ENCODE data around the gene ST3GAL3.

The ST3GAL3 gene

DNA sequence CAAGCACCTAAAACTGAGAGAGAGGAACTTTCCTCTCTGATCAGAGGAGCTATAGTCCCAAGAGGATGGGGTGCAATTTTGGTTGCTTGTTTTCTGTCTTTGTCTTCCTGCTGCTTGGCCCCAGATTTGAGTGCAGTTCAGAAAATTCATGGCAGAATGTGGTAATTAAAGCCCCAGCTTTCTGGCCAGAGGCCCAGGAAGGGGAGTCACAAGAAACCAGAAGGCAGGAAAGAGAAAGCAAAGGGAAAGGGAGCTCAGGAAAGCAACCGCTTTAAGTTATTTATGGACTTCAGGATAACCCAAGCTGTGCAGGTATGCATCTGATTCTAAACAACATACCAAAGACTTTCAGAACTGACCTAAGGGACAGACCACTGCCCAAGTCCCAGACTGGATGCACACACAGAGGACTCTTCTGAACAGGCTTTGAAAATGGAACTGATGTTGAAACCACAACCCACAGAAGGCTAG lies 88.8 kb downstream of the ST3GAL3 start:
- TF ChIP-seq, protein P1, sequence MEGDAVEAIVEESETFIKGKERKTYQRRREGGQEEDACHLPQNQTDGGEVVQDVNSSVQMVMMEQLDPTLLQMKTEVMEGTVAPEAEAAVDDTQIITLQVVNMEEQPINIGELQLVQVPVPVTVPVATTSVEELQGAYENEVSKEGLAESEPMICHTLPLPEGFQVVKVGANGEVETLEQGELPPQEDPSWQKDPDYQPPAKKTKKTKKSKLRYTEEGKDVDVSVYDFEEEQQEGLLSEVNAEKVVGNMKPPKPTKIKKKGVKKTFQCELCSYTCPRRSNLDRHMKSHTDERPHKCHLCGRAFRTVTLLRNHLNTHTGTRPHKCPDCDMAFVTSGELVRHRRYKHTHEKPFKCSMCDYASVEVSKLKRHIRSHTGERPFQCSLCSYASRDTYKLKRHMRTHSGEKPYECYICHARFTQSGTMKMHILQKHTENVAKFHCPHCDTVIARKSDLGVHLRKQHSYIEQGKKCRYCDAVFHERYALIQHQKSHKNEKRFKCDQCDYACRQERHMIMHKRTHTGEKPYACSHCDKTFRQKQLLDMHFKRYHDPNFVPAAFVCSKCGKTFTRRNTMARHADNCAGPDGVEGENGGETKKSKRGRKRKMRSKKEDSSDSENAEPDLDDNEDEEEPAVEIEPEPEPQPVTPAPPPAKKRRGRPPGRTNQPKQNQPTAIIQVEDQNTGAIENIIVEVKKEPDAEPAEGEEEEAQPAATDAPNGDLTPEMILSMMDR (IDR thresholded peaks at IDR 0.05; ENCODE audit: insufficient read depth, low read length, poor library complexity, severe bottlenecking) = no peak
- H3K27me3 ChIP-seq (replicated peaks; ENCODE audit: control insufficient read depth, insufficient read depth, low read length) = no peaks in the 10 kb centered on the region
- no peak for DNase-seq (ENCODE audit: extremely low read depth, insufficient read length)
- H3K4me3 ChIP-seq (replicated peaks; ENCODE audit: low read depth, low read length) = no peak overlapping the region
- peaks cover under 1% of the 10 kb centered on the region for H3K36me3 ChIP-seq (ENCODE audit: control insufficient read depth, insufficient read depth, low read length)

DNA sequence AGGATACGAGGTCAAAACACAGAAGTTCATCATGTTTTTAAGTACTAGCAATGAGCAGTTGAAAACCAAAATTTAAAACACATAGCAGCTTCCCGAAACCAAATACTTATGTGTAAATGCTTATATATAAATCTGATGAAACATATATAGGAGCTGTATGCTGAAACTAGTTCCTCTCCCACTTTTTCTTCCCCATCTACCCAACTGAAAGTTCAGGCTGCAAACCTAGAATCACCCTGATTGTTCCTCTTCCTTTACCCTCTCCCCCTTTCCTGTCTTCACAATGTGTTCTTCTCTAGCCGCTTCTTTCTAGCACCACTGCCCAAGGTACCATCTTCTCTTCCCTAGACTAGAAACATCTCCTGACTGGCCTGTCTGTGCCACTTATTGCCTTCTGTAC lies 90.6 kb downstream of the ST3GAL3 start:
- Histone ChIP-seq H3K36me3 (ENCODE audit: control insufficient read depth, insufficient read depth, low read length) (0 out of 2 replicates have a peak, but pooled peaks cover 1% of the 10 kb centered on the region), H3K27me3 (replicated peaks; ENCODE audit: control insufficient read depth, insufficient read depth, low read length) (no peaks in the 10 kb centered on the region), H3K4me3 (replicated peaks; ENCODE audit: low read depth, low read length) (no peak overlapping the region)
- no peak for DNase-seq (ENCODE audit: extremely low read depth, insufficient read length)
- TF ChIP-seq, protein P1 (IDR thresholded peaks at IDR 0.05; ENCODE audit: insufficient read depth, low read length, poor library complexity, severe bottlenecking) = no peak

DNA sequence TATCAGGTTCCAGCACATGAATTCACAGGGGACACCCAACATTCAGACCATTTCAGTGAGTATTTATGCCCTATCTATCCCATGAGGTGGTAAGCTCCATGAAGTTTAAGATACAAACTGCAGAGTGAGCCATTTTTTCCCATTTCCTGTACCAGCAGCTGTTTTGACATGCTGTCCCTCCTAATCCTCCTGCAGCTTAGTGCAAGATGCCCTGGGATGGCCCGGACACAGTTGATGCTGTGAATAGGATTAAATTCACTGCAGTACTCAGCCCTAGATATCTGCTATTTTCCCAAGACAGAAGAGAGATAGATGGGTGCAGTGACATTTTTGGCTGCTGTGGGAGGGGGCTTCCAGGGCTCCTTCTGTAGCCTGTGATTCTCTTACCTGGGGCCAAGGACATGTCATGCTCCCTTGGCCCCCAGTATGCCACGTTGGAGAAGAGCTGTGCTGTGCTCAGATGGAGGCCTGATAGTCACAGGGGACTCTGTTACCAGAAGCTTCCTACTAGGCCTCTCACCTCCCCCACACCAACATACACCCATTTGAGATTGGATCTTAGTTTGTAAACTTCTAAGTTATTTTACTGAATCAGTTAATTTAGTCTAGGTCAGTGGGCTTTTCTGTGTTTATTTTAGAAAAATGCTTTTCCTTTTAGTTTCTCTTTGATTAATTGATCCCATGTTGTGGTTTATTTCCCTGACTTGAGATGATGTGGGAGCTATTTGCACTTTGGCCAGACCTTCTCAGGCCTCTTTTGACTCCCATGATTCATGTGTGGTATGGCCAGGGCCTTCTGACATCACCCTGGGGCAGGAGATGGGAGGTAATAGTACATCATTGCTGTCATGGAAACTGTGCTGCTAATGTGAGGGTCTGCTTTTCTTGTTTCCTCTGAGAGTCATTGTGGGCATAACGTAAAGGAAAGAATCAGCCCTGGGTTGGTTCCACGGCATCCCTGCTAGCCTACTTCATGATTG lies 92.6 kb downstream of the ST3GAL3 start:
- no peak for DNase-seq (ENCODE audit: extremely low read depth, insufficient read length)
- TF ChIP-seq, protein P1 (IDR thresholded peaks at IDR 0.05; ENCODE audit: insufficient read depth, low read length, poor library complexity, severe bottlenecking) = no peak
- no peak overlapping the region for H3K4me3 ChIP-seq (replicated peaks; ENCODE audit: low read depth, low read length)
- no peaks in the 10 kb centered on the region for H3K27me3 ChIP-seq (replicated peaks; ENCODE audit: control insufficient read depth, insufficient read depth, low read length)
- H3K36me3 ChIP-seq (ENCODE audit: control insufficient read depth, insufficient read depth, low read length) = 0 out of 2 replicates have a peak, but pooled peaks cover 1% of the 10 kb centered on the region

DNA sequence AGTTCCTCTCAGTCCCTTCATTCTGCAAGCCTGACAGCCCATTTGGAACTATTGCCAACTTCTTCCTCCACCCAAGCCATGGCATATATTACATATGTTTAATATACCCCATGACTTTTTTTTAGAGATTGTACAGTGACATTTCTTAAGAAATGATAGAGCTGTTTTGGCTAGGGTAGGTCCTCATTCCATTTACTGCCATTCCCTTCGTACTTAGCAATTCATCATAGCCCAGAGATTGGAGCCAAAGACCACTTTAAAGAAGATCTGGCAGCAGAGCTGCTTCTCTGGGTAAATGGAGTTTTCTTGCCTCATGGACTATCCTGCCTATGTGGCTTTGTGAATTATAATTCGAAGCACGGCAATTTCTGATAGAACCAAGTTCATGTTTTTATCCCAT lies 93.4 kb downstream of the ST3GAL3 start:
- TF ChIP-seq, protein P1 (IDR thresholded peaks at IDR 0.05; ENCODE audit: insufficient read depth, low read length, poor library complexity, severe bottlenecking) = no peak
- no peak for DNase-seq (ENCODE audit: extremely low read depth, insufficient read length)
- Histone ChIP-seq H3K27me3 (replicated peaks; ENCODE audit: control insufficient read depth, insufficient read depth, low read length) (no peaks in the 10 kb centered on the region), H3K4me3 (replicated peaks; ENCODE audit: low read depth, low read length) (no peak overlapping the region), H3K36me3 (ENCODE audit: control insufficient read depth, insufficient read depth, low read length) (0 out of 2 replicates have a peak, but pooled peaks cover 1% of the 10 kb centered on the region)

DNA sequence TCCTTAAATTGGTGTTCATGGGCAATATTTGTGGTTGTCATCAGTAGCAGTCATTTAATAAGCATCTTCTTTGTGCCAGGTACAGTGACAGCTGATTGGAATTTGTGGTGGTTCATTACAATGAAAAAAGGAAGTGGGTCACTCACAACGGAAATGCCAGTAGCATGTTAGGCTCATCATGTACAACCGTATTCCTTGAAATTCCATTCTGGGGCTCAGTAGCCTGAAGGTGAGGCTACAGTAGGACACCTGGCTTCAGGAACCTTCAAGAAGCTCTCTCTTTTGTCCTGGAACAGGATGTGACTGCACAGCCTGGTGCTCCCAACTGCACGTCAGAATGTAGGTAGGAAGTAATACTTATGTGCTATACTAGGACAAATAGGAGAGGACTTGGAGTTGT lies 93.9 kb downstream of the ST3GAL3 start:
- no peak overlapping the region for H3K4me3 ChIP-seq (replicated peaks; ENCODE audit: low read depth, low read length)
- DNase-seq (ENCODE audit: extremely low read depth, insufficient read length) = no peak
- 0 out of 2 replicates have a peak, but pooled peaks cover 1% of the 10 kb centered on the region for H3K36me3 ChIP-seq (ENCODE audit: control insufficient read depth, insufficient read depth, low read length)
- no peaks in the 10 kb centered on the region for H3K27me3 ChIP-seq (replicated peaks; ENCODE audit: control insufficient read depth, insufficient read depth, low read length)
- TF ChIP-seq, protein P1 (IDR thresholded peaks at IDR 0.05; ENCODE audit: insufficient read depth, low read length, poor library complexity, severe bottlenecking) = no peak

Data from GM06990 (cell line).